ENCODE data around the gene ALOX5. TPM values are rescaled to one million over a fixed set of nuclear protein-coding genes. Genes with fewer than 3 reads are reported as not detected.
"Not testable (repeated sequence)": the region's sequence is repeated elsewhere in the genome, so short reads cannot be mapped to it uniquely, and the experiment has no call there.

ALOX5 gene
- polyA plus RNA-seq, 3 donors from 2014 or later = 0.99 to 8.0 (median 1.9) TPM

- Mint-ChIP-seq H3K4me3 (no peak overlapping the region), H3K9me3 (peaks cover 0 to 4% (median 2%) of the 10 kb centered on the region in 6 donors), H3K27ac (peak overlapping the region in 5 of 6 donors; percentile 25 to 87 (median 79)), H3K27me3 (ENCODE audit: low read depth in 3 of 3) (peaks cover 0 to 2% (median 0%) of the 10 kb centered on the region in 3 donors), H3K36me3 (peaks cover 4 to 7% (median 5%) of the 10 kb centered on the region in 3 donors), H3K4me1 (peaks cover 28 to 39% of the 10 kb centered on the region in 2 donors)
- no peak for DNase-seq
Observed at GRCh38 chr10:45471059-45471458, 97.0 kb downstream of the ALOX5 start.

GRCh38 chr10:45471531-45472310 lies 97.7 kb downstream of the ALOX5 start:
- peaks cover 7 to 8% (median 7%) of the 10 kb centered on the region in 3 donors for H3K36me3 Mint-ChIP-seq

GRCh38 chr10:45473126-45473525 lies 99.1 kb downstream of the ALOX5 start:
- Mint-ChIP-seq H3K4me1 (peaks cover 35 to 51% of the 10 kb centered on the region in 2 donors), H3K36me3 (peaks cover 12 to 21% (median 17%) of the 10 kb centered on the region in 3 donors), H3K27me3 (ENCODE audit: low read depth in 3 of 3) (peaks cover 0 to 2% (median 0%) of the 10 kb centered on the region in 3 donors), H3K9me3 (peaks cover 0 to 25% (median 8%) of the 10 kb centered on the region in 6 donors), H3K4me3 (no peak overlapping the region), H3K27ac (no peak overlapping the region)
- DNase-seq = no peak

More at GRCh38 chr10:45471531-45472310, 97.7 kb downstream of the ALOX5 start:
- H3K4me3 Mint-ChIP-seq = no peak overlapping the region
- peaks cover 0 to 10% (median 3%) of the 10 kb centered on the region in 6 donors for H3K9me3 Mint-ChIP-seq
- peak overlapping the region in 4 of 6 donors; percentile 18 to 77 (median 59) for H3K27ac Mint-ChIP-seq
- H3K4me1 Mint-ChIP-seq = peaks cover 28 to 41% of the 10 kb centered on the region in 2 donors
- H3K27me3 Mint-ChIP-seq (ENCODE audit: low read depth in 3 of 3) = peaks cover 0 to 2% (median 0%) of the 10 kb centered on the region in 3 donors
- no peak for DNase-seq

GRCh38 chr10:45476559-45476958 lies 102.5 kb downstream of the ALOX5 start:
- H3K9me3 Mint-ChIP-seq = peaks cover 4 to 40% (median 8%) of the 10 kb centered on the region in 6 donors
- DNase-seq = no peak
- peaks cover 0 to 2% (median 0%) of the 10 kb centered on the region in 3 donors for H3K27me3 Mint-ChIP-seq (ENCODE audit: low read depth in 3 of 3)
- H3K36me3 Mint-ChIP-seq = peaks cover 40 to 42% (median 41%) of the 10 kb centered on the region in 3 donors
- no peak overlapping the region for H3K4me3 Mint-ChIP-seq
- H3K27ac Mint-ChIP-seq = no peak overlapping the region
- H3K4me1 Mint-ChIP-seq = peaks cover 18 to 26% of the 10 kb centered on the region in 2 donors

GRCh38 chr10:45480294-45480693 lies 106.3 kb downstream of the ALOX5 start:
- peaks cover 0 to 3% (median 0%) of the 10 kb centered on the region in 3 donors for H3K27me3 Mint-ChIP-seq (ENCODE audit: low read depth in 3 of 3)
- peaks cover 46 to 63% (median 58%) of the 10 kb centered on the region in 3 donors for H3K36me3 Mint-ChIP-seq
- peaks cover 4 to 40% (median 8%) of the 10 kb centered on the region in 6 donors for H3K9me3 Mint-ChIP-seq
- no peak overlapping the region for H3K27ac Mint-ChIP-seq
- H3K4me3 Mint-ChIP-seq = no peak overlapping the region
- peaks cover 13 to 20% of the 10 kb centered on the region in 2 donors for H3K4me1 Mint-ChIP-seq
- DNase-seq = no peak

- DNase-seq; H3K27me3 Mint-ChIP-seq (ENCODE audit: low read depth in 3 of 3); H3K27ac Mint-ChIP-seq; H3K4me3 Mint-ChIP-seq: not testable (repeated sequence)
- peaks cover 3 to 36% (median 7%) of the 10 kb centered on the region in 6 donors for H3K9me3 Mint-ChIP-seq
- H3K4me1 Mint-ChIP-seq = peaks cover 8 to 20% of the 10 kb centered on the region in 2 donors
- peaks cover 42 to 59% (median 56%) of the 10 kb centered on the region in 3 donors for H3K36me3 Mint-ChIP-seq
Observed at GRCh38 chr10:45481100-45481499, 107.1 kb downstream of the ALOX5 start.

GRCh38 chr10:45483002-45483401 lies 109.0 kb downstream of the ALOX5 start:
- Mint-ChIP-seq H3K4me1 (peaks cover 3 to 8% of the 10 kb centered on the region in 2 donors), H3K9me3 (peaks cover 0 to 16% (median under 1%) of the 10 kb centered on the region in 6 donors), H3K36me3 (peaks cover 27 to 53% (median 51%) of the 10 kb centered on the region in 3 donors), H3K4me3 (no peak overlapping the region), H3K27me3 (ENCODE audit: low read depth in 3 of 3) (peaks cover 0 to 3% (median 0%) of the 10 kb centered on the region in 3 donors), H3K27ac (no peak overlapping the region)
- no peak for DNase-seq

GRCh38 chr10:45487735-45488134 lies 113.7 kb downstream of the ALOX5 start:
- H3K36me3 Mint-ChIP-seq = peaks cover 4 to 45% (median 31%) of the 10 kb centered on the region in 3 donors
- no peak overlapping the region for H3K4me3 Mint-ChIP-seq
- peaks cover 0 to 6% (median 0%) of the 10 kb centered on the region in 3 donors for H3K27me3 Mint-ChIP-seq (ENCODE audit: low read depth in 3 of 3)
- H3K27ac Mint-ChIP-seq = no peak overlapping the region
- no peak for DNase-seq
- H3K4me1 Mint-ChIP-seq = peaks cover 2 to 24% of the 10 kb centered on the region in 2 donors
- no peaks in the 10 kb centered on the region for H3K9me3 Mint-ChIP-seq

- Mint-ChIP-seq H3K4me3 (no peak overlapping the region), H3K27ac (no peak overlapping the region), H3K9me3 (no peaks in the 10 kb centered on the region), H3K4me1 (peaks cover 2 to 25% of the 10 kb centered on the region in 2 donors), H3K36me3 (peaks cover 7 to 44% (median 27%) of the 10 kb centered on the region in 3 donors), H3K27me3 (ENCODE audit: low read depth in 3 of 3) (peaks cover 0 to 6% (median 0%) of the 10 kb centered on the region in 3 donors)
- DNase-seq = no peak
Observed at GRCh38 chr10:45488365-45488764, 114.3 kb downstream of the ALOX5 start.

- Mint-ChIP-seq H3K4me1 (peaks cover 9 to 35% of the 10 kb centered on the region in 2 donors), H3K9me3 (peaks cover 0 to 4% (median 1%) of the 10 kb centered on the region in 6 donors), H3K36me3 (peaks cover 3 to 28% (median 22%) of the 10 kb centered on the region in 3 donors), H3K27me3 (ENCODE audit: low read depth in 3 of 3) (peaks cover 0 to 4% (median 0%) of the 10 kb centered on the region in 3 donors), H3K4me3 (no peak overlapping the region), H3K27ac (no peak overlapping the region)
- no peak for DNase-seq
Observed at GRCh38 chr10:45490277-45490676, 116.3 kb downstream of the ALOX5 start.

GRCh38 chr10:45491061-45491460 lies 117.0 kb downstream of the ALOX5 start:
- Mint-ChIP-seq H3K4me1 (peaks cover 9 to 43% of the 10 kb centered on the region in 2 donors), H3K27me3 (ENCODE audit: low read depth in 3 of 3) (peaks cover 0 to 4% (median 2%) of the 10 kb centered on the region in 3 donors), H3K36me3 (peaks cover 6 to 28% (median 26%) of the 10 kb centered on the region in 3 donors), H3K27ac (no peak overlapping the region), H3K4me3 (no peak overlapping the region), H3K9me3 (peaks cover 3 to 9% (median 5%) of the 10 kb centered on the region in 6 donors)
- DNase-seq = no peak

Measured in immature natural killer cell (primary cell).